ENCODE measurements around the gene BEND7. TPM values are rescaled to one million over a fixed set of nuclear protein-coding genes. Genes with fewer than 3 reads are reported as not detected.
"Not testable (repeated sequence)": the region's sequence is repeated elsewhere in the genome, so short reads cannot be mapped to it uniquely, and the experiment has no call there.

BEND7 gene
- total and polyA plus RNA-seq, 7 donors: 6.1 to 27.6 (median 21.6) TPM

DNA sequence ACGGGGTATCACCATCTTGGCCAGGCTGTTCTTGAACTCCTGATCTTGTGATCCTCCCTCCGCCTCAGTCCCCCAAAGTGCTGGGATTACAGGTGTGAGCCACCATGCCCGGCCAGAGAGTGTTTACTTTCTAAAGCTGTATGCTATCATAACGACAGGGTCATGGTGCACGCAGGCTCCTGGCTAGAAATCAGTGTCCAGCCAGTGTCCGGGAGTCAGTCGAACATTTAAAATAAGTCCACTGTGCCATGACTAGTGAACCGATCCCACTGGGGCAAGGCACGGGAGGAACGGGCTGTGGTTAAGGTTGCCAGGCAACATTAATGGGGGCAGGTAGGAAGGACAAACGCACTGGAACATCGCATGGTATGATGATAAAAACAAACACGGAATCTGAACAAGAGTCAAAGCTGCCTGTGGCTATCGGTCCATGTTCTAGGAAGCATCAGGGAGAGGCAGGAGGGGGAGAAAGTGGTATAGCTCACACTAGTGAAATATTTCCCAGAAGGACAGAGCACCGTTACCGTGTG, 91.7 kb downstream of the BEND7 start:
- TF ChIP-seq, protein P1, sequence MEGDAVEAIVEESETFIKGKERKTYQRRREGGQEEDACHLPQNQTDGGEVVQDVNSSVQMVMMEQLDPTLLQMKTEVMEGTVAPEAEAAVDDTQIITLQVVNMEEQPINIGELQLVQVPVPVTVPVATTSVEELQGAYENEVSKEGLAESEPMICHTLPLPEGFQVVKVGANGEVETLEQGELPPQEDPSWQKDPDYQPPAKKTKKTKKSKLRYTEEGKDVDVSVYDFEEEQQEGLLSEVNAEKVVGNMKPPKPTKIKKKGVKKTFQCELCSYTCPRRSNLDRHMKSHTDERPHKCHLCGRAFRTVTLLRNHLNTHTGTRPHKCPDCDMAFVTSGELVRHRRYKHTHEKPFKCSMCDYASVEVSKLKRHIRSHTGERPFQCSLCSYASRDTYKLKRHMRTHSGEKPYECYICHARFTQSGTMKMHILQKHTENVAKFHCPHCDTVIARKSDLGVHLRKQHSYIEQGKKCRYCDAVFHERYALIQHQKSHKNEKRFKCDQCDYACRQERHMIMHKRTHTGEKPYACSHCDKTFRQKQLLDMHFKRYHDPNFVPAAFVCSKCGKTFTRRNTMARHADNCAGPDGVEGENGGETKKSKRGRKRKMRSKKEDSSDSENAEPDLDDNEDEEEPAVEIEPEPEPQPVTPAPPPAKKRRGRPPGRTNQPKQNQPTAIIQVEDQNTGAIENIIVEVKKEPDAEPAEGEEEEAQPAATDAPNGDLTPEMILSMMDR (IDR thresholded peaks at IDR 0.05): no peak
- Histone ChIP-seq H3K9me3 (no peaks in the 10 kb centered on the region), H3K27ac (no peak overlapping the region), H3K36me3 (ENCODE audit: insufficient read depth in 1 of 2, low read depth in 1 of 2) (no peaks in the 10 kb centered on the region), H3K27me3 (ENCODE audit: insufficient read depth in 3 of 3, low read length in 2 of 3) (peaks cover 0 to 37% (median 2%) of the 10 kb centered on the region in 3 donors), H3K4me3 (no peak overlapping the region), H3K4me1 (peaks cover 13% of the 10 kb centered on the region)
- WGBS, 3 donors: 59 to 64% (median 60%) methylated on average over 16 of the region's 16 CpGs
- intact Hi-C loops (cut with DNase I): no loop called here
- ATAC-seq (no peak), DNase-seq (no peak)

DNA sequence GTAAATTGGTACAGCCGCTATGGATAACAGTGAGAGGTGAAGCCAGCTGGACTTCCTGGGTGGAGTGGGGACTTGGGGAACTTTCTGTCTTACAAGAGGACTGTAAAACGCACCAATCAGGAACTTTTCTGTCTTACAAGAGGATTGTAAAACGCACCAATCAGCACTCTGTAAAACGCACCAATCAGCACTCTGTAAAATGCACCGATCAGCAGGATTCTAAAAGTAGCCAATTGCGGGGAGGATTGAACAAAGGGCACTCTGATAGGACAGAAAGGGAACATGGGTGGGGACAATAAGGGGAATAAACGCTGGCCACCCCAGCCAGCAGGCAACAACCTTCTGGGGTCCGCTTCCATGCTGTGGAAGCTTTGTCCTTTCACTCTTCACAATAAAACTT, 100.9 kb downstream of the BEND7 start:
- DNase-seq; H3K4me1 ChIP-seq; H3K27ac ChIP-seq; H3K4me3 ChIP-seq; ATAC-seq; intact Hi-C loops (cut with DNase I); H3K36me3 ChIP-seq (ENCODE audit: insufficient read depth in 1 of 2, low read depth in 1 of 2); H3K9me3 ChIP-seq; H3K27me3 ChIP-seq (ENCODE audit: insufficient read depth in 3 of 3, low read length in 2 of 3): not testable (repeated sequence)
- 90 to 97% (median 93%) methylated on average over 8 of the region's 8 CpGs for WGBS, 3 donors

DNA sequence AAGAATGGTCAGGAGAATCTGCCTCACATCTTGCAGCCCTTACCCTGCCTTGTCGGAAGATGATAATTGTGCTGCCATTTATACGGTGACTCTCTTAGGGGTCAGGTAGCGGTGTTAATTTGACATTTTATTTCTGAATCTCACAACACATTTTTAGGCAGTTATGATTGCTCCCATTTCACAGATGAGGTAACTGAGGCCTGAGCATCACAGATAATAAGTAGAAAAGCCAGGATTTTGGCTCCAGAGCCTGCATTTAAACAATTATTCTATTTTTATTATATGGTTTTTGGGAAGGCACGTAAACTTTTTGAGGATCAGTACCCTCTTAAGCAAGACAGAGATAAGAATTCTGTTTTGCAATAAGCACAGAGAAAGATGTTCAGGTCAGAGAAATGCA, 103.4 kb downstream of the BEND7 start:
- H3K27me3 ChIP-seq (ENCODE audit: insufficient read depth in 3 of 3, low read length in 2 of 3): peaks cover 0 to 4% (median 0%) of the 10 kb centered on the region in 3 donors
- WGBS, 3 donors: 49 to 66% (median 55%) methylated on average over 4 of the region's 4 CpGs
- no peak for DNase-seq
- H3K9me3 ChIP-seq: no peaks in the 10 kb centered on the region
- H3K4me1 ChIP-seq: no peaks in the 10 kb centered on the region
- intact Hi-C loops (cut with DNase I): no loop called here
- no peak overlapping the region for H3K27ac ChIP-seq
- H3K36me3 ChIP-seq (ENCODE audit: insufficient read depth in 1 of 2, low read depth in 1 of 2): no peaks in the 10 kb centered on the region
- TF ChIP-seq, protein P1 (IDR thresholded peaks at IDR 0.05): no peak
- H3K4me3 ChIP-seq: no peak overlapping the region
- ATAC-seq: no peak

DNA sequence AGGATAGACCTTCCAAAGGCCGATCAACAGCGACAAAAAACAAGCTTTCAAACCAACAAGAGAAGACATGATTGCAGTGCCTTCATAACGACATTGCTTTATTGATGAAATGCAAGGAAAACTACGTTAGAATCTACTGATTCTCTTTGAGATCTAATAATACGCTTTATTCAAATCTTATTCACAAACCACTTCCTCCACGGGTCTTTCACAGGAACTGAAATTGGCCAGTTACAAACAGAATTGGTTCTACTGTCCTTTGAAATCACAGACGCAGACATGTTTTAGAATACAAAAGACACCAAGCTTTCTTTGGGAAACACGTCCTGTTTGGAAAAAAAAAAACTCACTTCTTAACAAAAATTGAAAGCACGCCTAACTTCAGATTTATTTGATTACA, 106.0 kb downstream of the BEND7 start:
- H3K4me1 ChIP-seq: no peaks in the 10 kb centered on the region
- no peak overlapping the region for H3K27ac ChIP-seq
- TF ChIP-seq, protein P1 (IDR thresholded peaks at IDR 0.05): no peak
- 75 to 79% (median 76%) methylated on average over 9 of the region's 9 CpGs for WGBS, 3 donors
- intact Hi-C loops (cut with DNase I): no loop called here
- H3K27me3 ChIP-seq (ENCODE audit: insufficient read depth in 3 of 3, low read length in 2 of 3): peaks cover 0 to 4% (median 3%) of the 10 kb centered on the region in 3 donors
- no peaks in the 10 kb centered on the region for H3K36me3 ChIP-seq (ENCODE audit: insufficient read depth in 1 of 2, low read depth in 1 of 2)
- H3K9me3 ChIP-seq: no peaks in the 10 kb centered on the region
- DNase-seq (no peak), ATAC-seq (no peak)
- no peak overlapping the region for H3K4me3 ChIP-seq

DNA sequence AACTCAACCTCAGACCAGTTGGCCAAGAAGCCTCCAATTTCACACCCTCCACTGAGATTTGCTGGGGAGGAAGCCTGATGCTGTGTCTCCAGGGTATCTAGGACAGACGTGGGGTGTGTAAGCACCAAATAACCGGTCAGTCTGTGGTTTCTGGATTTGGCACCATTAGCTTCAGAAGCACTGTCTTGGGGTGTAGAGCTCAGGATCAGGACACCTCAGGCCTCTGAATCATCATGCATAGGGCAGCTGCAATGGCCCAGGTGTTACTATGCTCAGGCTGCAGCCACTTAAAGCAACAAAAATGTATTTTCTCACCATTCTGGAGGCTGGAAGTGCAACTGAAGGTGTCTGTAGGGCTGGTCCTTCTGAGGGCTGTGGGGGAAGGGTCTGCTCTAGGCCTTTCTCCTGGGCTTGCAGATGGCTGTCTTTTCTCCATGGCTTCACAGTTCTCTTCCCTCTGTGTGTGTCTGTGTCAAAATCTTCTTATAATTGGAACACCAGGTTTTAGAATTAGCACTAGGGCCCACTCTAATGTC, 107.4 kb downstream of the BEND7 start:
- DNase-seq (no peak), ATAC-seq (no peak)
- WGBS, 3 donors: 61 to 71% (median 65%) methylated on average over 2 of the region's 2 CpGs
- intact Hi-C loops (cut with DNase I): no loop called here
- TF ChIP-seq, protein P1 (IDR thresholded peaks at IDR 0.05): no peak
- Histone ChIP-seq H3K9me3 (no peaks in the 10 kb centered on the region), H3K27me3 (ENCODE audit: insufficient read depth in 3 of 3, low read length in 2 of 3) (peaks cover 0 to 3% (median 0%) of the 10 kb centered on the region in 3 donors), H3K27ac (no peak overlapping the region), H3K4me1 (no peaks in the 10 kb centered on the region), H3K36me3 (ENCODE audit: insufficient read depth in 1 of 2, low read depth in 1 of 2) (no peaks in the 10 kb centered on the region), H3K4me3 (no peak overlapping the region)

All from psoas muscle (tissue), 8 donors.